Measurements from ENCODE around the gene TEKT4. TPM values are rescaled to one million over a fixed set of nuclear protein-coding genes. Genes with fewer than 3 reads are reported as not detected.
"Not testable (repeated sequence)": the region's sequence is repeated elsewhere in the genome, so short reads cannot be mapped to it uniquely, and the experiment has no call there.

The TEKT4 gene
- polyA plus RNA-seq (ENCODE audit: insufficient read depth in 1 of 5, insufficient read length in 5 of 5, low replicate concordance in 1 of 5) = 1 to 10 TPM in 4 of 5 donors, under 1 TPM in 1; 0.16 to 2.8 (median 1.6) TPM
- long read RNA-seq, donor 1, partial matches to known transcripts = 0 of 2 reads
- long read RNA-seq, donor 1, other reads (novel, unspliced or antisense) = 0 of 2 reads
- long read RNA-seq, donor 2 = 0 reads
- long read RNA-seq, donor 3, partial matches to known transcripts = 0 of 1 reads
- long read RNA-seq, donor 3, other reads (novel, unspliced or antisense) = 0 of 1 reads
- long read RNA-seq, donor 4 = 0 reads
- long read RNA-seq, donor 5 = 0 reads
- long read RNA-seq, donor 6 = 0 reads
- long read RNA-seq, donor 7 = 0 reads
- long read RNA-seq, donor 8 = 0 reads

- DNase-seq = peak in 1 of 2 donors; percentile 32
Measured at GRCh38 chr2:94871226-94872087, at the start of gene TEKT4. TEKT4 (plus strand) TSS chr2:94871430; CDS start chr2:94871580, 150 bp downstream.

GRCh38 chr2:94839224-94839623 lies 32.0 kb upstream of the TEKT4 start:
- not testable (repeated sequence) for DNase-seq

DNA sequence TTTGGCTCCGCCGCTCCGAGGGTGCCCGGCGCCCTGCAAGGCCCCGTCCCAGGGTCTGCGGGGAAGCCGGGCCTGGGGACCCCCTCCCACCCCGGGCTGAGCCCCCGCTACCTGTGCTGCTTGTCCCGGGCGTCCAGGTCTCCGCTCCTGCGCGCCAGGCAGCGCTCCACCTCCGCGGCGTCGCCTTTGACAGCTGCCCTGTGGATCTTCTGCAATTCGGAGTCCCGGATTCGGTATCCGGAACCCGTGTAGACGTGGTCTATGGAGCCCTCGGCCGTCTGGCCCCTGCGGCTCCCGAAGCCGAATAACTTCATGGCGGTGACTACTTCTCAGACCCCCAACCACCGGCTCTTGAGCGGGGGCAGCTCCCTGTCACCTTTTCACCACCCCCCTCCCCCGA lies 14.4 kb upstream of the TEKT4 start:
- DNase-seq = not testable (repeated sequence)

DNA sequence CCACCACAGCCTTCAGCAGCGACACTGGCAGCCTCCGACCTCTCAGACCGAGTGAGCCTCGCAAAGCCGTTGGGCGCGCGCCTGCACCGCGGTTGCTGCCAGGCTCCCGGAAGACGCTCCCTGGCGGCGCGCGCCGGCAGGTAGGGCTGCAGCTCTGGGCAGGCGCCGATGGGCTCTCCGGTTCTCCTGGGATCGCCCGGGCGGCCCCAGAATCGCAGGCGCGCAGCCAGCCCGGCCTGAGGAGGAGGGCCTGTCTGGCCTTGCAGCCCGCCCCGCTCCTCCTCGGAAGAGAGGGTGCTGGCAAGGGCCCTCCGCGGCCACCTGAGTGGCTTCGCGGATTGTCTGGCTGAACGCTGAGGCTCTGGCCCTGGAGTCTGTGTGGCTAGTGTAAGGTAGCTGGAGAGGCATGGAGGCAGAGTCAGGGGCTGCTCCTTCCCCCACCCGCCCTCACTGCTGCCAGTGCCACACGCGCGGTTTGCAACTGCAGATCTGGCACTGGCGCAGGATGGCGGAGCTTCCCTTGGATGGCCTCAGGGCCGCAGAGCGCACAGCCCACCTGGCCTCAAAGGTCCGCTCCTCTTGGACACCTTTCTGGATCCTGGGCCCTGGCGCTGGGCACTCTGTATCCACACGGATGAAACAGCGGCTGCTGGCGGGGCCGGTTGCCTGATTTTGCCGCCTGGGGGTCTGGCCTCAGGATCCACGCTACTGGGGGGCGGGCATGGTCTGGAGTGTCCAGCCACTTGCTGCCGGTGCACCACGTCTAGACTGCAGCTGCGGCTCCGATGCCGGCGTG lies 13.7 kb upstream of the TEKT4 start:
- peak in 1 of 2 donors; percentile 8 for DNase-seq

- DNase-seq = not testable (repeated sequence)
Measured at GRCh38 chr2:94858163-94858888, 12.9 kb upstream of the TEKT4 start.

DNA sequence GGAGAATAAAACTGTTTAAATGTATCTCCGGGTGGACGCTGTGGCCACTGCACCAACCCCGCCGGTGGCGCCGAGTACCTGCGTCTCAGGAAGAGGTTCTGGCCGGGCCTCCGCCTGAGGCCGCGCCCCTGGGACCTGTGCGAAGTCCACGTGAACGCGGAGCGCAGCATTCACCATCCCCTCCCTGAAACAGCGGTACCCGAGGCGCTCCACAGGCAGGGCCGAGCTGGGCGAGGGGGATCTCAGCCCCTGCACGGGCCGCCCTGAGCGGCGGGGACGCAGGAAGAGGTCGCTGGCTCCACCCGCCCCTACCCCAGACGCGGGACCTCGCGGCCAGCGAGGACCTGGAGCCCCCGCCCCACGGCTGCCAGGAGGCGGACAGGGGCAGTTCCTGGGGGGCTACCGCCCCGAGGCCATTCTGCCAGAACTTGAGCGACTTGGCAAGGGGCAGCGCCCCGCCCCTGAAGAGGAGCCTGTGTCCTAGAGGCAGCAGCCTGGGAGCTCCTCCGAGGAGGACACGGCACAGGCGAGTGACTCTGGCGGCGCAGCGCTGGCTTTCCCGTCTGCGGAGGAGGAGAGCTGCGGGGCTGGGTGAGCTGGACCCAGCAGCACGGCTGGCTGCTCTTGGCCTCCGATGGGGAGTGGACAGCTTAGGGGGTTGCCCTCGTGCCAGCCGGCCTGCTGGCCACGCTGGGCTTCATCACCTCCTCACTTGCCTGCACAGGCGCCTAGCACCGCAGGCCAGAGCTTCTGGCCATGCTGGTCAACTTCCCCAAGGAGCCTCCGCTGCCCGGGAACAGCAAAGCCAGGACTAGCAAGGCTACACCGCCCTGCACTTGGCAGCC lies 9.7 kb upstream of the TEKT4 start:
- DNase-seq = no peak

DNA sequence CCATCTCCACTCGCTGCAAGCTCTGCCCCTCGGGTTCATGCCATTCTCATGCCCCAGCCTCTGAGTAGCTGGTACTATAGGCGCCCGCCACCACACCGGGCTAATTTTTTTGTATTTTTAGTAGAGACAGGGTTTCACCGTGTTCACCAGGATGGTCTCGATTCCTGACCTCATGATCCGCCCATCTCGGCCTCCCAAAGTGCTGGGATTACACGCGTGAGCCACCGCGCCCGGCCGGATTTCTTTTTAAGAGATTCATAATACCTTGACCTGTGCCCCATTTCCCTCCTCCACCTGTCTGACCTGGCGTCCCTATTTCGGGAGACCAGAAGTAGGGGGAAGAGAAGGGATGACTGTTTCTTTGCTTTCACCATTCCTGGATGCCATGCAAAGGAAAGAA lies 8.3 kb upstream of the TEKT4 start:
- DNase-seq = not testable (repeated sequence)

DNA sequence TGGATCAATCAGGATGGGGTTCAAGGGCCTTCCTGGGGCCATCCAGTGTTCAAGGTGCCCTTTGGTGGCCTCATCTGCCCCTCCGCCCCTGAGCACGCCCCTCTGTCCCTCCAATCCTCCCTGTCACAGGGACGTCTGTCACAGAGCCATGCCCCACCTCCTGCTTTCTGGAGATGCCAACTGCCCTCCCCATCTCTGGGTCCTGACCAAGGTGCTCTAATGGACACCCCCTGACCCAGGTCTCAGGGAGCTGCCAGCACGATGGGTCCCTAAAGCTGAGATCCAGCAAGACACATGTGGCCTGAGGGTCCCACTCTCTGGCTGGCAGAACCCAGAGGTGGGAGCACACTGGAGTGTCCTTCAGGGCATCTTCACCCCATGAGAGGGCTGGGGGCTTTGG lies 2.1 kb upstream of the TEKT4 start:
- DNase-seq = no peak

DNA sequence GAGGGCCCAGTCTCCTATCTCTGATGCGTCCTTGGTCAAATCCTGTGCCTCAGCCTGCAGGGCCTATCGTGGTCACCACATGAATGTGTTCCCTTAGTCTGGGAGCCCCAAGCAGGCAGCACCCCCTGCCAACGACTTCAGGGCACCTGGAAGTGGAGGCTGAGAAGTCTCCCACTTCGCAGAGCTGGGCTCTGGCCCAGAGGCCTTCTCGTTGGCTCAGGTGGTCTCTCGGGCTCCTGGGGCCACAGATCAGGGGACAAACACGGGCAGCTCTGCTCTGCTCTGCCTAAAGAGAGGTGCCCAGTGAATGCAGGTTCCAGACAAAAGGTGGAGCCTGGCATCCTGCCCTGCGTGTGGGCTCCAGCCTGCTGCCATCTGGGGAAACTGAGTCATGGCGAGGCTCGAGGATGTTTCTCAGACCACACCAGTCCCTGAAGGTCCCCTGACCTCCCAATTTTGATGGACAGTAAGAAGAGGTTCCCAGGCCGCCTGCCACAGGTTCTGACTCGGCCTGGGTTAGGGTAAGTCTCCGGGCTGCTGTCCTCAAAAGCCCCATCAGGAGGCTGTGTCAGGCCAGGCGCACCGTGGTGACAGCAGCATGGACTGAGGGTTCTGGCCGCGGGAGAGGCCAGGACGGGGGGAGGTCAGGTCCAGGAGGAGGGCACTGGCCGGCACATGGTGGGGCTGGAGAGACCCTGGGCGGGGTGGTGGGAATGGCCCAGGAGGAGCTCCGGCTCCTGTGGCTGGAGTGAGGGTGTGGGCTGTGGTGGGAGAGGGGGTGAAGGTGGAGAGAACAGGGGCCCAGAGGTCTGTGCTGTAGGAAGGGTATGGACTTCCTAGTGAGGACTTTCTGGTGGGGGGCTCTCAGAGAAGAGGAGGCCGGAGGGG lies 1.4 kb upstream of the TEKT4 start:
- DNase-seq = no peak

DNA sequence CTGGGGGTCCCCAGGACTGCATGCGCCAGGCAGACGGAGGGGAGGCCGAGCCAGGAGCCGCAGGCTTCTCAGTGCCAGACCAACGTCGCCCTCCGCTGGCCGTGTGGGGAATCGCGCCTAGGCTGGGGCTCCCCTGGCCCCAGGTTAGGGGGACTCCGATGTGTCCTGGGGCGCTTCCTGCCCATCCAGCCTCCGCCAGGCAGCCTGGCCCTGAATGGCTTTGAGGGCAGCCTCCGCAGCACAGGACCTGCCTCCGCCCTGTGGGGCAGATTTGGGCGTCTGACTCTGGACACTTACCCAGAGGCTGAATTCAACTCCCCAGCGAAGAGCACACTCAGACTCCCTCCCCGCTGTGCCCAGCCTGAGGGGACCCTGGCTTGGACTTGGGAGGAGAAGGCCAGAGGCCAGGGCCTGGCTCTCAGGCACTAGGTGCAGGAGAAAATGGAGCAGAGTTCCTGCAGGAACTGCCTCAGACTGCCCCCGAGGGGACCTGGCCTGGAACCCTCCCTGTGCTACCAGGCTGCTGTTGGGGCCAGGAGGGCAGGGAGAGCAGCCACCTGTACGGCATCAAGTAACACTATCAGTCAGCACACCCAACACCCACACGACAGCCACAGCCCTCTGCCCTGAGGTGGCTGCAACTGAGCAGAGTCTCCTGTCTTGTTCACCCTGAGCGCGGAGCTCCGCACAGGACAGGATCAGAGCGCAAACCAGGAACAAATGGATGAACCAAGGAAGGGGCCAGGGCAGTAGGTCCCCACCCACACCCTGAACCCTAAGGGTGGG lies 597 bp upstream of the TEKT4 start:
- no peak for DNase-seq

GRCh38 chr2:94872088-94872618 lies 923 bp downstream of the TEKT4 start:
- DNase-seq = no peak

DNA sequence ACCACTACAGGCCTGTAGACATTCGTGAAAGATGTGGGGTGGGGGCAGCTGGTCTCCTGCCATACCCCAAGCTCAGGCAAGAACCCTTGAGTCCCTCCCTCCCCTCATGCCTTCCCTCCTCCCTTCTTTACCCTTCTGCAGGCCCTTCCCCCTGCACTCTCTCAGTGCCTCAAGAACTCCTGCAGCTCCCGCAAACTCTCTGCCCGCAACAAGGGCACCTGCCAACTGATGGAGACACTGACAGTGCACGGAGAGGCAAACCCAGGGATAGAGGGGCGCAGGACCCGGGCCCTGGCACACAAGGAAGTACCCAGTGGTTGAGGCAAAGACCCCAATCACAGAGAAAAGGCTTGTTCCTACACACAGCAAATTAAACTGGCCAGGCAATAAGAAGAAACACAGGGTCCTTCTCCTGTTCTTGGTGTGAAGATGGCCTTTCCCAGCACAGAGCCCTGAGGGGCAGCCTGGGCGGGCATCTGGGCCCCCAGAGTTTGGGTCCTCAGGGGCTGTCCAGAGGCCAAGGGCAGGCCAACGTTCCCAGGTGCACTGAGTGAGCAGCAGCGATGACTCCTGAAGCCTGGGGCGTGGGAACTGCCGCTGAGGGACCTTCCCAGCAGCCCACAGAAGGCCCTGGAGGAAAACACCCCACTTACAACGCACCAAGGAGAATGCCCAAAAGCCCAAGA lies 1.6 kb downstream of the TEKT4 start:
- DNase-seq = no peak

DNA sequence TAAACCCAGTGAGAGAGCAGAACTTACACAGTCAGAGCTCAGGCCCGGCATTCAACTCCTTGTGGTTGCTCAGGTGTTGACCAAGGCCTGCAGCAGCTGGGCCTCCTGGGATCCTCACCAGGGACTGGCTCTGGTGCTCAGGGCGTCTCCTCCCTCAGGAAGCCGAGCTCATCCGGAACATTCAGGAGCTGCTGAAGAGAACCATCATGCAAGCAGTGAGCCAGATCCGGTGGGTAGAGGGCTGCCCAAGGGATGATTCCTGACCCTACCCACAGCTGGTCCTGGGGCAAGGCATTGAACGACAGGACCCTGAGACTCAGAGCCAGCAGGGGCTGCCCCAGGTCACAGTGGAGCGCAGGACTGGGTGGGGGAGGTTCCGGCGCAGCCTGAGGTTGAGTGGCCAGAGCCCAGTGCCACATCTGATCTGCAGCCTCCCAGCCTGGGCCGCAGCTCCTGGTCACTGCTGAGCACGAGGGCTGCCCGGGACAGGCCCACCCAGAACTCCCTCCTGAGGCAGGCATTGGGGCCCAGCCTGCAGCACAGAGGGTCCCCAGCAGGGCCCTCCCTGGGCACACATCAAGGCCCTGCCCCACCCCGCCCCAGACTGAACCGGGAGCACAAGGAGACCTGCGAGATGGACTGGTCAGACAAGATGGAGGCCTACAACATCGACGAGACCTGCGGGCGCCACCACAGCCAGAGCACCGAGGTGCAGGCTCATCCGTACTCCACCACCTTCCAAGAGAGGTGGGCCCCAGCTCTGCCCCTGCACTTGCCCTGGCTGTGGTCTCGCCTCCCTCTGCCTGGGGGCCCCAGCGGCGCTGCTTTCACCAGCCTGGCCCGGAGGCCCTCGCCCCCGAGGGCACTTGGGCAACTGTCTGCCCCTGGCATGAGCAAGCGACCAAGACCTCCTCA lies 2.4 kb downstream of the TEKT4 start:
- no peak for DNase-seq

DNA sequence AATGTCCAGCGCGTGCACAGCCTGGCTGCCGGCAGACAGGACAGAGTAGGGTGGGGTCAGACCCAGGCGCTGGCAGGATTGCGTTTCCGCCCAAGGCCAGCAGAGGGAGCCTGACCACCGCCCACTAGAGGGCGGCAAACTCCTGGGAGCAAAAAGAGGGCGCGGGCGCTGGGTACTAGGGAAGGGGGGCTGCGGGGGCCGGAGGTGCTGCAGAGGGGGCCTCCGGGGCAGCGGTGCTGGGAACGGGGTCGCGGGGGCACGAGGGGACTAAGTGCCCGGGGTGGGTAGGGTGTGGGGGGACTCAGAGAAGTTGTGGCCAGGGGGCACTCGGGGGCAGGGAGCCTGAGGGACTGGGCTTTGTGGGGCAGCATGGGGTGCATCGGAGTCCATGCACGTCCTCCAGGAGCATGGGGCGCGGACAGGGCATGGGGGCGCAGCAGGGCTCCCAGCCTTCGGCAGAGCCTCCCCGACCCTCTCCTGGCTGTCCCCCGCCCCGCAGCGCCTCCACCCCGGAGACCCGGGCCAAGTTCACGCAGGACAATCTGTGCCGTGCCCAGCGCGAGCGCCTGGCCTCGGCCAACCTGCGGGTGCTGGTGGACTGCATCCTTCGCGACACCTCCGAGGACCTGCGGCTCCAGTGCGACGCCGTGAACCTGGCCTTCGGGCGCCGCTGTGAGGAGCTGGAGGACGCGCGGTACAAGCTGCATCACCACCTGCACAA lies 3.2 kb downstream of the TEKT4 start:
- DNase-seq = no peak

DNA sequence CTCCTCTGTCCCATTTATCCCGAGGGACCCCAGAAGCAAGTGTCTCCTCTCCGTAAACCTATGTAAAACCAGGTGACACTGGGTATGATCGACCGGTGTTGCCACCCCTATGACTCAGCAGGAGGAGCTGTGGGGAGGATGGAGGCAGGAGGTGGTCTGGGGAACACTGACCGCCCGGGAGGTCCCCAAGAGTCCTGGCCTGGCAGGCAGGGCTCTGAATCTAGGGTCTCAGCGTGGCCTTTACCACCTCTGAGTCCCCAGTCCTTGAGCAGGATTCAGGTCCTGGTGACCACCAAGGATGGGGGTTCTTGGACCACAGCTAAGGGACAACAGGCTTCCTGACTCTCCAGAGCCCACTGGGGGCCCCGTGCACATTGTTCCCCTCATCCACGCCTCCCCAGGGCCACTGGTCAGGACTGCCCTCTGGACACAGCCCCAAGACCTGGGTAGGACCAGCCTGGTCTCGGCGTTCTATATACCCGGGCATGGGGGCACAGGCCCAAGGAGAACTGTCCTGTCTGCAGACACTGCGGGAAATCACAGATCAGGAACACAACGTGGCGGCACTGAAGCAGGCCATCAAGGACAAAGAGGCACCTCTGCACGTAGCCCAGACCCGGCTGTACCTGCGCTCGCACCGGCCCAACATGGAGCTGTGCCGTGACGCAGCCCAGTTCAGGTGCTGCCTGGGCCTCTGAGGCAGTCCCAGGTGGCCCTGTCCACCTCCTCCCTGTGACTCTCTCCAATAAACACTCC lies 4.0 kb downstream of the TEKT4 start:
- no peak for DNase-seq
